GM20431 (cell line): ENCODE results near the gene AAK1.
"Not testable (repeated sequence)": the region's sequence is repeated elsewhere in the genome, so short reads cannot be mapped to it uniquely, and the experiment has no call there.

Source experiments
- in situ Hi-C: fragments of 300-500 bp; cut with MseI, MboI; formaldehyde crosslinking; loops from one replicate; pipeline ENCODE4 v1.15.0; 2020; ENCODE audit warnings: low sequenced_read_pairs; ENCODE audit not compliant: unreplicated experiment

The AAK1 gene

GRCh38 chr2:69579536-69579935 is 64.0 kb downstream of the AAK1 start:
- in situ Hi-C loops: no loop called here

DNA sequence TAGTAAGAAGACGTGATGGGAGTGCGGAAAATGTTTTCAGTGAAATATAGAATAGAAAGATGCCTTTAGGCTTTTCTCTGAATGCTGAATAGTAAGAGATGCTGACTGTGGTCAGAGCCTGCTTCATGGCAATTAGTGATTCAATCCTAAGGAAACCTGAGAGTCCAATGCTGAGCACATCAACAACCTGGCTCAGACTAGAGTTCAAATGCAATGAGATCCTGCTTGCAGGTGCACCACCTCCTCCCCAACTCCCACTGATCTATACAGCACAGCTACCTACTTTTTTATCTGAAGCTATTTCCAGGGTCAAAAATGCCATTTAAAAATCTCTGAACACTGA is 65.4 kb downstream of the AAK1 start:
- in situ Hi-C loops: no loop called here

DNA sequence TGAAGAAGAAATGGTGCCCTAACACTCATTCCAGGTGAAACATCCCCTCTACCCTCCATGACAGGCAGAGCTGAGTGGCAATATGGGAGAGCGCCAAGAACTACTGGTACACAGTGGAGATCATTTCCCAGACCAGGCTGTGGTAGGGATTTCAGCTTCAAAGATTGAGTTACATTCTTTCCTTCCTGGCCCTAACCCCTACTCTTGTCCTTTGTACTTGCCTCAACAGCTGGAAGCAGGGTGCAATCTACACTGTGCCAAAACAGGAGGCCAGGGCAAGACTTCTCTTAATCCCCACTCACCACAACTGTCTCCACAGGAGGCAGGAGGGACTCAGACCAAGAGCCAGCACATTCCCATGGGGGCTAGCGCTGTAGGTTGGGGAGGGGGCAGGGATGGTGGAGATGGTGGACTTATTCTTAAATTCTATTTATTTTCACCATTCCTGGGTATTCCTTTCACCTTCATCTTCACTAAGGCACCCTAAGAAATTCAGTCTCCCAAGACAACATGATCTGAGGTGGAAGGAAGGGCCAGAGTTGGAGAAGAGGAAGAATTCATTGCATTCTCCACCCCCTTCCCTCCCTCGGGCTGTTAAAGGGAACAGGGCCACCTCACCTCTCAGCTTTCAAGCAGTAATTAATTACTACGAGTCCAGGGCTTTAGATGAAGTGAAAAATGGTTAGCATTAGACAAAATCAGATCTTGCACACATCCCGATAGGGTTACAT is 65.9 kb downstream of the AAK1 start:
- in situ Hi-C loops: no loop called here

- in situ Hi-C loops: no loop called here
Observed at GRCh38 chr2:69576880-69577279, 66.7 kb downstream of the AAK1 start.

GRCh38 chr2:69575926-69576325 is 67.6 kb downstream of the AAK1 start:
- in situ Hi-C loops: no loop called here

GRCh38 chr2:69575371-69575770 is 68.2 kb downstream of the AAK1 start:
- in situ Hi-C loops: not testable (repeated sequence)

DNA sequence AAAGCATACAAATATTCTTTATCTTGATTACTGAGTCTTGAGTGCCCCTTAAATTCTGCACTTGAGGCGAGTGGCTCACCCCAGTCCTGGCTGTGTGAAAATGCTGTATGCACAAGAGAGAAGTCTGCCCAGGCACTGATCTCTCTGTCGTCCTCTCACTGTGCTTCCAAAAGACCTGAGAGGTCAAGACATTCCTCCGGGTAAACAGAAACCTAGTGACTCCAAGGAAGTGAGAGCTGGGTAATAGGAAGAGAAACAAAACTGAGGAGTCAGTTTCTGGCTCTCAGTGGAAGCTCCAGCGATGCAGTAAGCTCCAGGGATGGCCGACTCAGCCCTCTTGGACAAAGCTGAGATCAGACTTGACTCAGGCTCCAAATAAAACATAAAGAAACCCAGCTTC is 70.9 kb downstream of the AAK1 start:
- in situ Hi-C loops: loop anchor here (25.0 kb wide), 1 partner anchor 240 kb away; no protein-coding TSS in a partner anchor

DNA sequence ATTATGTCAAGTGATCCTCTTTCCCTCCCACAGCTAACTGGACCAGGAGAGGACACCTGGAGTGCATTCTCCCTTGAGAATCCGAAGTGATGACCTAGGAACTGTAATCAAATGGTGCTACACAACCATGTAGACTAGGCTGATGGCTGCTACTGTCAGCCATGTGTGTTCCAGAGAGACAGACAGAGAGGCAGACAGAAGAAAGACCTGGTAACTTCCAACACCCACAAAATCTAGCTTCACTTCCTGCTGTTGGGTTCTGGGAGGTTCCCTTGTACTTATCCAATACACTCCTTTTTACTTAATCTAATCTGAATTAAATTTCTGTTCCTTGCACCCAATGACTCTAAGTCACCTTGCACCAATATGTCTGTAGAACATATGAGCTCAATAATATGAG is 72.3 kb downstream of the AAK1 start:
- in situ Hi-C loops: loop anchor here (25.0 kb wide), 1 partner anchor 241 kb away; no protein-coding TSS in a partner anchor

GRCh38 chr2:69570474-69570873 is 73.1 kb downstream of the AAK1 start:
- in situ Hi-C loops: loop anchor here (25.0 kb wide), 1 partner anchor 242 kb away; no protein-coding TSS in a partner anchor

GRCh38 chr2:69567909-69568300 is 75.6 kb downstream of the AAK1 start:
- in situ Hi-C loops: loop anchor here (10.0 to 25.0 kb wide), 2 partner anchors 147 to 244 kb away; no protein-coding TSS in a partner anchor

DNA sequence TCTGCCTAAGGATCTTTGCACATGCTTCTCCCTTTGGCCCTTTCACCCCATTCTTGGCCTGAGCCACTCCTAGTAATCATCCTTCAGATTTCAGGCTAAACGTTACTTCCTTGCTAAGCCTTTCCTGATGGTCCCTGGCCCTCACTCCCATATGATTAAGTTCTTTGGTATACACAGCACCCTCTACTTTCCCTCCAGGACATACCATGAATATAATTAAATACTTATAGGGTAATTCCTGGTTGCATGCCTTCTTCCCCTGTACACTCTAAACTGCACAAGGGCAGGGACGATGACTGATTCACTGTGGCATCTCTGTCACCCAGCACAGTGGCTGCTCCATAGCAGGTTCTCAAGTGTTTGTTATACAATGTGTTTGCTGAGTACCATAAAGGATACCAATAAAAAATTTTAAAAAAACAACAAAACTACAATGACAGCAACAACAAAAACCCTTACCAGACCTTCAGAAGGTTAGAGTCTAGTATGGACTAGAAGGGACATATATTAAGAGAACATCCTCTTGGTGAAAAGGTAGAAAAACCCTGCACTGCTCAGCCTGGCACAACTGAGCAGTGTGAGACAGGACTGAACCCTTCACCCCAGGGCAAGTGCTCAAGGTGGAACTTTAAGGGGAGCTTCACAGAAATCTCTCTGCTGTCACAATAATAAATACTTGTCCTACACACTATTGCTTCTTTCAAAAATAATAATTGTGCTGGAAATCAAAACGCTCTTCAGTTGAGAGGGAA is 76.2 kb downstream of the AAK1 start:
- in situ Hi-C loops: loop anchor here (10.0 to 25.0 kb wide), 2 partner anchors 147 to 245 kb away; no protein-coding TSS in a partner anchor

- in situ Hi-C loops: loop anchor here (10.0 to 25.0 kb wide), 2 partner anchors 148 to 246 kb away; no protein-coding TSS in a partner anchor
Observed at GRCh38 chr2:69566669-69567068, 76.9 kb downstream of the AAK1 start.

- in situ Hi-C loops: loop anchor here (10.0 to 25.0 kb wide), 2 partner anchors 149 to 247 kb away; no protein-coding TSS in a partner anchor
Observed at GRCh38 chr2:69565431-69565839, 78.1 kb downstream of the AAK1 start.

GRCh38 chr2:69564604-69565003 is 78.9 kb downstream of the AAK1 start:
- in situ Hi-C loops: loop anchor here (10.0 to 25.0 kb wide), 2 partner anchors 150 to 248 kb away; no protein-coding TSS in a partner anchor

GRCh38 chr2:69563021-69563420 is 80.5 kb downstream of the AAK1 start:
- in situ Hi-C loops: loop anchor here (10.0 to 25.0 kb wide), 2 partner anchors 152 to 249 kb away; no protein-coding TSS in a partner anchor

DNA sequence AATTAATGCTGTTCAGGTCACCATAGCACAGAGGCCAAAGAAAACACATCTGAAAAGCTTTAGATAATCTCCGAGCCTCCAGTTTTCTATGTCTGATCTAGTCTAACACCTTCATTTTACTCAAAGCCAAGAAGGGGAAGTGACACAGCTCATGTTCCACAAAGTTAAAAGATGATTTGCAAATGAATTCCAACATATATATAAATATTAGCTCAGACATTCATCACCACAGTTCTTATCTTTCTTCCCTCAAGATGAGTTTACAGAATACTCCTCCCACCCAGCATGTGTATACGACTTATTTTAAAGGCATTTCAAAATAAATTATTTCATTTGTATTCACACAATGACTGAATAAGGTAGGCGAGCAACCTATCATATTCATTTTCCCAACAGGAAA is 82.4 kb downstream of the AAK1 start:
- in situ Hi-C loops: loop anchor here (10.0 to 25.0 kb wide), 2 partner anchors 154 to 251 kb away; no protein-coding TSS in a partner anchor

DNA sequence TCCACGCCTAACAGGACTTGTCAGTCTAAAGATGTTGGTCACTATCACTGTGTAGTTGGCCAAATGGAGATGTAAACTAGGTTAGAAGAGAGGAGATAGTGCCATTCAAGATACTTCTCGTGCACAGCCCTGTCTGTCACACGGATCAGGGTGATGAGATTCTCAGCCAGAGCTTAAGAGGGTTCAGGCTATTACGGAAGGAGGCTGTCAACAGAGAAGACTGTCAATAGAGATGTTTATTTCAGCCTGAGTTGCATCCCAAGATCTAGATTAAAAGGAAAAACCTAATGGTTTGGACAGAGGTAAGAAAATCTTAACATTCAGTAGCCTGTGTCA is 83.4 kb downstream of the AAK1 start:
- in situ Hi-C loops: loop anchor here (10.0 to 25.0 kb wide), 2 partner anchors 155 to 252 kb away; no protein-coding TSS in a partner anchor

DNA sequence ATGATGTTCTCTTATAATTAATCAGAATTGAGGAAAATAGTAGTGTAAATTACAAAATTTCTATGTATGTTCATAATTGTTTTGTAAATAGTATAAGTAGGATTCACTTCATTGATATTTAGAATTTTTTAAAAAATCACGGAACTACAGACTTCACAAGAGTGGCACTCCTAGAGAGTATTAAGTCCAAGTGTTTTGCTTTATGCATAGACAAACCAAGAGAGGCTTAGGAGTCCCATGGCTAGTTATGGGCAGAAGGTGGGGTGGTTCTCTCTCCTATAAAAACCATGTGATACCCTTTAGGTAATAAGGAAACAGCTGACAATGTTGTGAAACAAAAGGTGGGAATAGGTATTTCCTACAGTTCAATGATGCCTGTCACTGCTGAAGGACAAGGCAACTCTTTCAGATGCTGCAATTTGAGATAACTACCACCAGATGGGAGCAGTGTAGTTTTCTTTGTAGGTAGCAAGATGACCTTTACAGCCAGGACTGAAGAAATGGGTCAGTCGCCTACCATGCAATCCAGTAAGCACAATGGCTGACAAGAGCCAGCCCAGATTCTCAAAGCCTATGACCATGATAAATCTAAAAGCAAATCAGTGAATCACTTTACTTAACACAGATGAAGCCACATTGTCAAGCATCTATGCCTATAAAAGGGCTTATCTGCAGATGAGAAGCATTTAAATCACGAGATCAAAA is 83.9 kb downstream of the AAK1 start:
- in situ Hi-C loops: loop anchor here (10.0 to 25.0 kb wide), 2 partner anchors 155 to 253 kb away; no protein-coding TSS in a partner anchor

GRCh38 chr2:69556008-69556407 is 87.5 kb downstream of the AAK1 start:
- in situ Hi-C loops: loop anchor here (25.0 kb wide), 1 partner anchor 256 kb away; no protein-coding TSS in a partner anchor

- in situ Hi-C loops: loop anchor here (25.0 kb wide), 1 partner anchor 257 kb away; no protein-coding TSS in a partner anchor
Observed at GRCh38 chr2:69554981-69555380, 88.6 kb downstream of the AAK1 start.
